ENCODE data around the gene RAB11B.

DNA sequence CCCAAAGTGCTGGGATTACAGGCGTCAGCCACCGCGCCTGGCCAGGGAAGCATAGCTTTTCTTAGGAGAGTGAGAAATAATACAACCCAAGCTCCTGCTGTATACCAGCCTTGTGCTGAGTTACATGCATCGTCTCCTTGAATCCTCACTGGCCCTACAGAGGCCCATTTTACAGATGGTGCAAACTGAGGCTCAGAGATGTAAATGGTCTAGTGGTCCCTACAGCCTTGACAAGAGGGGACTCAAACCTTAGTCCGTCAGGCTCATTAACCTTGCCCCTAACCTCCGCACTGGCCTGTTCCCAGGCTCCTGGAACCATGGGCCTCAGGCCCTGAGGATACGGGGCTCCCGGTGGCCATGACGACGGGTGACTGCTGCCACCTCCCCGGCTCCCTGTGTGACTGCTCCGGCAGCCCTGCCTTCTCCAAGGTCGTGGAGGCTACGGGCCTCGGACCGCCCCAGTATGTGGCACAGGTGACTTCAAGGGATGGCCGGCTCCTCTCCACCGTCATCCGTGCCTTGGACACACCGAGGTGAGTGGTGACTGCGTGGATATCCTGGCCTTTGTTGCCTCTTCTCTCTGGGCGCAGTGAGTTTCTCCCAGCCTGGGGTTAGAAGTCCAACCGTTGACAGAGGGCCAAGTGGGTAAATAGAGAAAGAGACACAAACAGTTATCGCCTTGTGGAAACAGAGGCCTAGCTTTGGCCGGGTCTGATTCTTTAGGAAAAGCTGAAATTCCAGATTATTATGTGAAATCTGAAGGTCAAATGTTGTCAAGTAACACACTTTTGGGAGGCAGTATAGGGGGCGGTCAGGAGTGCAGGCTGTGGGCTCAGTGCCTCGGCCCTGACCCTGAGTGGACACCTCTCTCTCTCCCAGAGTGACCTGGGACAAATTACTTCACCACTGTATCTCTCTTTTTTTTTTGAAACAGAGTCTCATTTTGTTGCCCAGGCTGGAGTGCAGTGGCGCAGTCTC, 31.6 kb downstream of the RAB11B start:
- TF ChIP-seq, protein P1, sequence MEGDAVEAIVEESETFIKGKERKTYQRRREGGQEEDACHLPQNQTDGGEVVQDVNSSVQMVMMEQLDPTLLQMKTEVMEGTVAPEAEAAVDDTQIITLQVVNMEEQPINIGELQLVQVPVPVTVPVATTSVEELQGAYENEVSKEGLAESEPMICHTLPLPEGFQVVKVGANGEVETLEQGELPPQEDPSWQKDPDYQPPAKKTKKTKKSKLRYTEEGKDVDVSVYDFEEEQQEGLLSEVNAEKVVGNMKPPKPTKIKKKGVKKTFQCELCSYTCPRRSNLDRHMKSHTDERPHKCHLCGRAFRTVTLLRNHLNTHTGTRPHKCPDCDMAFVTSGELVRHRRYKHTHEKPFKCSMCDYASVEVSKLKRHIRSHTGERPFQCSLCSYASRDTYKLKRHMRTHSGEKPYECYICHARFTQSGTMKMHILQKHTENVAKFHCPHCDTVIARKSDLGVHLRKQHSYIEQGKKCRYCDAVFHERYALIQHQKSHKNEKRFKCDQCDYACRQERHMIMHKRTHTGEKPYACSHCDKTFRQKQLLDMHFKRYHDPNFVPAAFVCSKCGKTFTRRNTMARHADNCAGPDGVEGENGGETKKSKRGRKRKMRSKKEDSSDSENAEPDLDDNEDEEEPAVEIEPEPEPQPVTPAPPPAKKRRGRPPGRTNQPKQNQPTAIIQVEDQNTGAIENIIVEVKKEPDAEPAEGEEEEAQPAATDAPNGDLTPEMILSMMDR (IDR thresholded peaks at IDR 0.05): no peak
- TF ChIP-seq POLR2A (IDR thresholded peaks at IDR 0.05): no peak
